Measurements from ENCODE around the gene CCNA1. TPM values are rescaled to one million over a fixed set of nuclear protein-coding genes. Genes with fewer than 3 reads are reported as not detected.

CCNA1 gene
- total and polyA plus RNA-seq, 10 of the 15 experiments (the other 5 are each of a cell fraction or from before 2014, with no cell fraction given): 0.38 to 6.0 (median 1.1) TPM

- TF ChIP-seq RAD21 (IDR thresholded peaks at IDR 0.05; ENCODE audit: insufficient read depth, low read depth, low read length) (peak; percentile 83), ZNF687 (IDR thresholded peaks at IDR 0.05) (no peak), ZBTB40 (IDR thresholded peaks at IDR 0.05; ENCODE audit: borderline replicate concordance) (no peak), E2F4 (IDR thresholded peaks at IDR 0.05; ENCODE audit: low read depth, low read length) (no peak), SP1 (IDR thresholded peaks at IDR 0.05; ENCODE audit: low read depth, low read length) (no peak), NR2C2 (IDR thresholded peaks at IDR 0.05; ENCODE audit: borderline replicate concordance, control insufficient read depth, insufficient read length, low read depth) (no peak), POLR2A (IDR thresholded peaks at IDR 0.05; ENCODE audit: low read depth, low read length) (no peak), TARDBP (IDR thresholded peaks at IDR 0.05; ENCODE audit: borderline replicate concordance) (no peak), RB1 (IDR thresholded peaks at IDR 0.05; ENCODE audit: borderline replicate concordance) (peak; percentile 61), YY1 (IDR thresholded peaks at IDR 0.05; ENCODE audit: low read depth, low read length) (peak; percentile 48; the same call in 1 of the 2 replicates), HCFC1 (IDR thresholded peaks at IDR 0.05; ENCODE audit: low read length) (no peak), MTA3 (IDR thresholded peaks at IDR 0.05; ENCODE audit: borderline replicate concordance, low read length) (no peak), HDAC2 (IDR thresholded peaks at IDR 0.05) (no peak), SMC3 (IDR thresholded peaks at IDR 0.05; ENCODE audit: borderline replicate concordance, low read length) (peak; percentile 84), SMAD1 (IDR thresholded peaks at IDR 0.05; ENCODE audit: low read depth, partially characterized antibody) (no peak), KDM1A (IDR thresholded peaks at IDR 0.05; ENCODE audit: borderline replicate concordance) (no peak), CEBPB (IDR thresholded peaks at IDR 0.05; ENCODE audit: borderline replicate concordance in 1 of 2, low read depth in 2 of 2, low read length in 2 of 2) (no peak), E4F1 (IDR thresholded peaks at IDR 0.05; ENCODE audit: borderline replicate concordance, partially characterized antibody) (no peak), NR2F1 (conservative IDR thresholded peaks at IDR 0.05) (no peak)
These were observed 11.8 kb upstream of the CCNA1 start (continued) for GRCh38 chr13:36420437-36420891.

Data from GM12878 (cell line).